KG1 (cell line): ENCODE measurements around the gene CCNC.

ENCODE experiments used
- DNase-seq: peaks from one replicate; lab custom pipeline; 2025; lab: John Stamatoyannopoulos, UW

The CCNC gene

DNA sequence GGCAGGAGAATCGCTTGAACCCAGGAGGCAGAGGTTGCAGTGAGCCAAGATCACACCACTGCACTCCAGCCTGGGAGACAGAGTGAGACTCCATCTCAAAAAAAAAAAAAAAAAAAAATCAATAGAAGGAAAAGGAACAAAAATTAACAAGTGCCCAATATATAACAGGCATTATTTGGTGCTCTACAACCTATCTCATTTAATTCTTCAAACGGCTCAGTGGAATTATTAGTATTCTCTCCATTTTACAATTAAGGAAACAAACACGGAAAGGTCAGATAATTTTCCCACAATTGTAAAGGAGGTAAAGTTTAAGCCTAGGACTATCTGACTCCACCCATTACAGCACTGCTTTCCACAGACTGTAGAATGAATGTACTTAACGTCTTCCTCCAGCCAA, 19.8 kb downstream of the CCNC start:
- no peak for DNase-seq

DNA sequence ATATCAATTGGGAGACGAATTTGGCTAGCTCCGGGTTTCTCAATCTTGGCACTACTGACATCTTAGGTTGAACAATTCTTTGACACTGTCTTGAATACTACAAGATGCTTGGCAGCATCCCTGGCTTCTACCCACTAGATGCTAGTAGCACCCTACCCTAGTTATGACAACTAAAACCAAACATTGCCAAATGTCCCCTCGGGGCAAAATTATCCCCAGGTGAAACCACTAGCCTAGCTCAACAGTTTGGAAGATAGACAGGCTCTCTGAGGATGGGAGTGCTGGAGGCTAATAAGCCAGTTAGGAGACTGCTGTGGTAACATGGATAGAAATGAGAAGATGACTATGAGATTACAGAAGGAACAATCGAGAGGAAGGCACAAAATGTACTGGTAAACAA, 20.9 kb downstream of the CCNC start:
- no peak for DNase-seq

DNA sequence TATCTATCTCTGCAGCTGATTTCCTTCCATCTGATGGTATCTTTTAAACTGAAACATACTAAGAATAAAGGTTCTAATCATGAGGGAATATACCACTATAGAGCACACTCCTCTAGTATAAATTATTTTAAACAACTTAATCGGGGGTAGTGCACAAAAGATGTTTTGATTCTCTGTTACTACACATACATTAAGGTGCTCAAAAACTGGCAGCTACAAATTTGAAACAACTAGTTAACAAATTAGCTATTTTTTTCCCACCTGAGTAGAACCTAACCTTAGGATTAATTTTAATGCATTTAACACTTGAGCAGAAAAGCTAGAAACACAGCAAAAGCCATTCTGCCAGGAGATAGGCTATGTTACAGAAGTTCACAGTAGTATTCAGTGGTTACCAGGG, 23.0 kb downstream of the CCNC start:
- no peak for DNase-seq

DNA sequence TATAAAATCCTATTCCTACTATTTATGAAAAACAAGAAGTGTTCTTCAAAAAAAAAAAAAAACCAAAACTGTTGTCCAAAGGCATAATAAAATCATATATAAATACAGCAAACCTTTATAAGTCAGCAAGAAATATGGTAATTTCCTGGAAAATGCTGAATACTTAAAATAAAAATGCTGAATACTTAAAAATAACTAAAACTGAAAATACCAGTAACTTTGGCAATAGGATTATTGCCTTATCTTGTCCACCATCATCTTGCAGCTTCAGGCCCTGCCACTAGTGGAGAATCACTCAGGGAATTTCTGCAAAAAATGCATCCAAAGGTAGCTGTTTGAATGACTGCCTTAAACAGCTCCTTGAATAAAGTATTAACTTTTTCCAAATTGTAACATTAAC, 24.5 kb downstream of the CCNC start:
- no peak for DNase-seq

DNA sequence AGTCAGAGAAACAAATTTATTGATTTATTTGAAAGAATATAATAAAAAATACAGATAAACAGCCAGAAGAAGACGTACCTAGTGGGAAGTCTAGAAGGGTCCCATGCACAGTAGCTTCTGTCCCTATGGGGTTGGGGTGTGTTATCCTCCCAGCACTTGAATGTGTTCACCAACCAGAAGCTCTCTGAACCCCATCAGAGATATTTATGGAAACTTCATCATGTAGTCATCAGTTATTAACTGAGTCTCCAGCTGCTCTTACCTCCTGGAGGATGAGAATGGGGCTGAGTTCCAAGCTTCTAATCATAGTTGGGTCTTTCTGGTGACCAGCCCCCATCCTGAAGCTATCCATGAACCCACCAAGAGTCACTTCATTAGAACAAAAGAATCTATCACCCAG, 37.8 kb downstream of the CCNC start:
- DNase-seq, result no peak

DNA sequence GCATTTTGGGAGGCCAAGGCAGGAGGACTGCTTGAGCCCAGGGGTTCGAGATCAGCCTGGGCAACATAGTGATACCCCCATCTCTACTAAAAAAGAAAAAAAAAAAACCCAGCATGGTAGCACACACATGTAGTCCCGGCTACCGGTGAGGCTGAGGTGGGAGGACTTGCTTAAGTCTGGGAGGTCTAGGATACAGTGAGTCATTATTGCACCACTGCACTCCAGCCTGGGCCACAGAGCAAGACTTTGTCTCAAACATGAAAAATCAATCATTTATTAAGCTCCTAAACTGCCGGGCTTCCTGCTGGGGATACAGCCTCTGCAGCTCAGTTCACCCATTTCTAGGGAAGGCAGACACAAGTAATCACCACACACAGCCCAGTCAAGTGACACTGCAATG, 45.9 kb downstream of the CCNC start:
- no peak for DNase-seq

DNA sequence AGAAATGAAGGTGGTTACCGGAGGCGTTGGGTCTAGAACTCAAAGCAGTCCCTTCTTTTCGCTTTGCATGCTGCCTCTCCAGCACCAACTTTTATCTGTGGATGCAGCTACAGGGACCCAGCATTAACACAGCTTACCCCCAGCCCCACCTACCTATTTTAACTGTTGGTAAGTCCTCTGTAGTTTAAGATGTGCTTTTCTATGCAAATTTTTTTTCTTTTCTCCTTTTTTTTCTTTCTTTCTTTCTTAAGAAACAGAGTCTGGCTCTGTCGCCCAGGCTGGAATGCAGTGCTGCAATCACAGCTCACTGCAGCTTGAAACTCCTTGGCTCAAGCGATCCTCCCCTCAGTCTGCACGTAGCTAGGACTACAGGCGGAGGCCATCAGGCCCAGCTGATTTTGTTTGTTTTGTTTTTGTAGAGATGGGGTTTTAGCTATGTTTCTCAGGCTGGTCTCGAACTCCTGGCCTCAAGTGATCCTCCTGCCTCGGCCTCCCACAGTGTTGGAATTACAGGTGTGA, 46.8 kb downstream of the CCNC start:
- DNase-seq, result no peak

DNA sequence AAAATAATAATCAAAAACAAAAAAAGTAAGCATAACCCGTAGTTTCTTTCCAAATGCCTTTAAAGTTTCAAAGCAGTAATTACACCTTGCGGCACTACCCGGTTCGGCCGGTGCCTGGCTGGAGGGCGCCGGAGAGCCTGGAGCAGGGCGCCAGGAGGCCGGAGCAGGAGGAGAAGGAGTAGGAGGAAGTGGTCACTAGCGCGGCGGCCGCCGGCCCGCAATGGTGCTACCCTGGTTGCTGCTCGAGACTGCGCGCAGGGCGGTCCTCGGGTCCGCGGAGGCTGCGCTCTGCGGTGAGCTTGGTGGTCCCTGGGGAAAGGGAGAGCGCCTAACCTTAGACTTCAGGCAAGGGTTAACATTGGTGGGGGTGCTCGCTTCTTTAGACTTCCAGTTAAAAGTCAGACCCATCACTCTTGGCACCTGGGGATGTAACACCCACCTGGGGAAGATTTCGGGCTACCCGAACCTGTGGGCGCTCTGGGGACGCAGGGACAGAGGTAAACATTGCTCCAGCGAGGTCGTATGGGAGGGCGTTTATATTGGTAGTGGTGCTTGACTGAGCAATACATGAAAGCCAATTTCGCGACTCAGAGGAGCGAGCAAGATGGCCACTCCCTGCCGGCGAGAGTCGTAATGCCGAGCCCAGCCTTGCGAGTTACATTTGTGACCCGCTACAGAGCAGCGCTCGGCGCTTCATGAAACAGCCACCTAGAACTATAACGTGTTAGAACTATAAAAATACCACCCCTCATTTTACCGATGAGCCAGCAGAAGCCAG, 47.4 kb downstream of the CCNC start:
- peak; percentile 38 for DNase-seq

DNA sequence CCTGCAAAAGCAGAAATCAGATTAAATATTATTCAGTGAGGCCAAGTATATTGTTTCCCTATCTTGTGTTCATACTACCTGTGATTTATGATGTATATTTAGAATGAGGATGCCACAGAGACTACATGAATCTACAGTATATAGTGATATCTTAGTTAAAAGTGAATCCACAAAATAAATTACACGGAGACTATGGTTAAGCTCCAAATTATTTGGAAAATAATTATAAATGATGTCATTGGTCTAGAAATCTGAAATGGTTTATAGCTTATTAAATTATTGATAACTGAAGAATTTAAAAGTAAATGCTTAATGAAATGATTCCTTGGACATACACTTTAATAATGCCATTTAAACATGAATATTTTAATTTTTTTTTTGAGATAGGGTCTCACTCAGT, 49.0 kb downstream of the CCNC start:
- DNase-seq, result no peak

DNA sequence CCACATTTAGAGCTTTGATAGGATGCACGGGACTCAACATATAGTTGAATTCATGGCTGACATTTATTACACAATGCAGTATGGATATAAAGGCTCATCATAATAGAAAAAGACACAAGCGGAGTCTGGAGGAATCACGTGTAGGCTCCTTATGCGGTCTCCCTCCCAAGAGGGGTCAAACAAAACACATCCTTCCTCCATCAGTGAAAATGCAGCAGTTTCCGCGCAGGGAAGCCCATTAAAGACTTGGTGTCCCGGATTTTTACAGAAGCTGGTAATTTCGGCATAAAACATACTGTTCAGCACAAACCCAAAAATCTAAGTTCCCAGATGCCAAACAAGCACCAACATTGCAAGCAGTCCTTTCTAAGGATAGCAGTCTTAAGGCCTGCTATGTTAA, 54.4 kb downstream of the CCNC start:
- no peak for DNase-seq

DNA sequence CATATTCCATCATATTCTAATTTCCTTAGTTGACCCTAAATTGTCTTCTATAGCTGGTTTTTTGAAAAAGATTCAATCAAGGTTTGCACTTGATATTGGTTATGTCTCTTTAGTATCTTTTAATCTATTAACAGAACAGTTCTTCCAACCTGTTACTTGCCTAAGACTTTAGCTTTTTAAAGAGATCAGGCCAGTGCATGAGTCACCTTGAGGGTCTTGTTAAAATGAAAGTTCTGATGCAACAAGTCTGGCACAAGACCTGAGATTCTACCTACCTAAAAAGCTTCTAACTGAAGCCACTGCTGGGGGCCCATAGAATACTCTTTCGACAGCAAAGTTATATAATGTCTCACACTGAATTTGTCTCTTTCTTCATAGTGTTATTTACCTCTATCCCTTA, 56.4 kb downstream of the CCNC start:
- DNase-seq, result no peak

DNA sequence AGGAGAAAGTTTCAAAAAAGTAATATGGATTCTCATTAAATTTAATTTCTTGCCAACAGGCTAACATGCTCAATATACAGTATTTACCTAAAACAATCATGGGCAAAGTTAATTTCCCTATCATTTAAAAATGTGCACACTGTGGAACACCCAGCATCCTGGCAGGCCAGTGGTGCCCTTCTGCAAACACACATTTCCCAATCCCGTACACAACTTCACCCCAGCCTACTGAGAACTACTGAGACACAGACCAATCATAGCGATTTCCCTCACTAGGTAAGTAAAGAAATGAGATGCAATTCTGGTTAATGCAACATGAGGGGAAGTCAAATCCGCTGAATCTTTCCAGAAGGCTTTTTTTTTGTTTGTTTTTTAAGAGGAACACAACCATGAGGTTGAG, 60.8 kb downstream of the CCNC start:
- no peak for DNase-seq

DNA sequence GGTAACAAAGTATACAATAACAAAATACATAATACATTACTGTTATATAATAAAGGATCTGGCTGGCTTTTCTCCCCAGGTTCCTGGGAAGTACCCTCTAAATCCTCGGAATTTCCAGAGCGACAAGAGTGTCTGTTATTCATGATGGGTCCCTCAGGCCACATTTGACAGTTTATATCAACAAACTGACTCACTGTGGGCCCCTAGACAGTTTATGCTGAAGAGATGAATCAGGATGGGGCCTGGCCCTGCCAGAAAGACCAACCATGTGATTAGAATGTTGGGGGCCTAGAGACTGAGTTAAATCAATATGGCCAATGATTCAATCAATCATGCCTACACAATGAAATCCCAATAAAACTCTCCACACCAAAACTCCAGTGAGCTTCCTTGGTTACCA, 66.7 kb downstream of the CCNC start:
- DNase-seq, result no peak

DNA sequence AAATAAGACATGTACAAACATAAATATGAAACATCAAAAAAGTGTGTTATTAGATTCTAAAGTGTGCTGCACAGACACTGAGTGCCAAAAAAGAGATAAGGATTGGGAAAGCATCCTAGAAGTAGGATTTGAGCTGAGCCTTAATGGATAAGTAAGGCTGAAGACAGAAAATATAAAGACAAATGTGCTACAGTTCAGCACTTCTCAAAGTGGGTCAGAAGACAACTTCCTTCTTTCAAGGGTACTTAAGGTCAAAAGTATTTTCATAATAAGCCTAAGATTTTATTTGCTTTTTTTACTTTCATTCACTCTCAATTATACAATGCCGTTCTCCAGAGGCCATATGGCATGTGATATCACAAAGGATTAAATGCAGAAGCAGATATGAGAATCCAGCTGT, 70.0 kb downstream of the CCNC start:
- DNase-seq, result no peak

DNA sequence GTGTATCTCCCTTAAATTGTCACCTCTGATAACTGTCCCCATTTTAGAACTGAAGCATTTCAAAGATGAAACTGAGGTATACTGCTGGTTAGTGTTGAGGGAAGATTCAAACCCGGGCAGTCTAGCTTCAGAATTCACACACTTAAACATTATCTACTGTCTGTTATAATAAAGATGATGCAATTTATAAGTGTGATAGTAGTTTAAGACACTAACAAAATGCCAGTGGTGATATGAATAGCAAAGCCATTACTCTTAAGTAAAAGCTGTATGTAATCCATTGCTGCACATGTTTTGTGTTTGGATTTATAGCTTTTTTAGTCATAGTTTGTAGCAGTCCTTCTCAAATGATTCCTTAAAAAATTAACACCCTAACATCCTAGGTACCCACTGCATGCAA, 73.0 kb downstream of the CCNC start:
- DNase-seq, result no peak
